ENCODE data around the gene TRAM2. TPM values are rescaled to one million over a fixed set of nuclear protein-coding genes. Genes with fewer than 3 reads are reported as not detected.

TRAM2 gene
- total RNA-seq, 2 donors from 2014 or later, result 7.2 to 22.4 TPM

DNA sequence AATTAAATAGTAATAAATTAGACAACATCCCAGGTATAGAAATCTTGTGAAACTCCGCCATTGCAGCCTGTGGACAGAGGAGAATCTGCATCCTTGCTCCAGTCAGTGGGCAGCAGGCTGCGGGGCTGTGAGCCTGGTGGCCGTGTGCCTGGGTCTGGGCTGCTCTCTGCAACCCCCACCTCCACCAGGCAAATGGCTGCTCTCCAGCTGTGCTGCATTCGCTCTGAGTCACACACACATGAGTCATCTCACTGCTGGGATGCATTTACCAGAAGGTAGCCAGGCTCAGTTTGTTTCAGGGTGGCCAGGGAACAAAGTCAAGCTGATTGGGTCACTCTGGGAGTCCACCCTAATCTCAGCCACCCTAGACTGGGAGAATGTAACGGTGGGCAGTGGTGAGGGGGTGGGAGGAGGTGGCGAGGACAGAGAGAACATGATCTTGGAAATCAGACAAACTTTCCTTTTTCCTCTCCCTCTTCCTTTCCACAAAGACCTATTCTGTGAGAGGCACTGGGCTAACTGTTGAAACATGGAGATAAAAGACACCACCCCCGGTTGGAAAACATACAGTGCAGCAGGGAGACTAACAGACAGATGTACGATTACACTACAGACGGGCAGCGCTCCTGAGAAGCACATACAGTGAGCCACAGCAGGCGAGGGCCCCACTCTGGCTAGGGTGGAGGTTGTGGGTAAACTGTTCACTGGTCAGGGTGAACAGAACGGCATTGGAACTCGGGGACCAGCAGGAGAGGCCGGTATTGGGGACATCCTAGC is 59.2 kb downstream of the TRAM2 start:
- H3K36me3 ChIP-seq, result no peaks in the 10 kb centered on the region
- 47% methylated on average over 14 of the region's 14 CpGs for WGBS
- no peaks in the 10 kb centered on the region for H3K9me3 ChIP-seq
- intact Hi-C loops (cut with DNase I), result no loop called here
- peak; percentile 56 for DNase-seq (ENCODE audit: low spot score)
- H3K4me3 ChIP-seq, result no peak overlapping the region
- H3K27me3 ChIP-seq (replicated peaks; ENCODE audit: insufficient read depth), result no peaks in the 10 kb centered on the region
- peak; percentile 15 for TF ChIP-seq POLR2A (IDR thresholded peaks at IDR 0.05)
- TF ChIP-seq, protein P1, sequence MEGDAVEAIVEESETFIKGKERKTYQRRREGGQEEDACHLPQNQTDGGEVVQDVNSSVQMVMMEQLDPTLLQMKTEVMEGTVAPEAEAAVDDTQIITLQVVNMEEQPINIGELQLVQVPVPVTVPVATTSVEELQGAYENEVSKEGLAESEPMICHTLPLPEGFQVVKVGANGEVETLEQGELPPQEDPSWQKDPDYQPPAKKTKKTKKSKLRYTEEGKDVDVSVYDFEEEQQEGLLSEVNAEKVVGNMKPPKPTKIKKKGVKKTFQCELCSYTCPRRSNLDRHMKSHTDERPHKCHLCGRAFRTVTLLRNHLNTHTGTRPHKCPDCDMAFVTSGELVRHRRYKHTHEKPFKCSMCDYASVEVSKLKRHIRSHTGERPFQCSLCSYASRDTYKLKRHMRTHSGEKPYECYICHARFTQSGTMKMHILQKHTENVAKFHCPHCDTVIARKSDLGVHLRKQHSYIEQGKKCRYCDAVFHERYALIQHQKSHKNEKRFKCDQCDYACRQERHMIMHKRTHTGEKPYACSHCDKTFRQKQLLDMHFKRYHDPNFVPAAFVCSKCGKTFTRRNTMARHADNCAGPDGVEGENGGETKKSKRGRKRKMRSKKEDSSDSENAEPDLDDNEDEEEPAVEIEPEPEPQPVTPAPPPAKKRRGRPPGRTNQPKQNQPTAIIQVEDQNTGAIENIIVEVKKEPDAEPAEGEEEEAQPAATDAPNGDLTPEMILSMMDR (IDR thresholded peaks at IDR 0.05), result no peak
- peak; percentile 77 for TF ChIP-seq POLR2AphosphoS5 (IDR thresholded peaks at IDR 0.05)
- H3K4me1 ChIP-seq (replicated peaks), result peaks cover 3% of the 10 kb centered on the region
- peak overlapping the region; percentile 28 to 55 for H3K27ac ChIP-seq

DNA sequence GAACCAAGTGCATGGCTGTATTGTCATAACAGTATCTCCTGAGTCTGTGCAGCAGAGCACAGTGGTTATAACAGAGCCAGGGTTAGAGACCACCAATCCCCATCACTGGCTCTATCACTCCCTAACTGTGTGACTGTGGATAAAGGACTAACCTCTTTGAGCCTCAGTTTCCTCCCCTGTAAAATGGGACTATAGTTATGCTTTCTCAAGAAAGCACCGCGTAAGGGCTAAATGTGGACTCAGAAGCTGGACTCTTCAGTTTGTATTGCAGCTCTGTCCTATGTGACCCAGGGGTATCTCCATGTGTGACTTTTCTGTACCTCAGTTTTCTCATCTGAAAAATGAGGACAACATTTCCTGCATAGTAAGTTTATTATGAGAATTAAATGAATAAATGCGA is 59.9 kb downstream of the TRAM2 start:
- TF ChIP-seq POLR2A (IDR thresholded peaks at IDR 0.05) (no peak), POLR2AphosphoS5 (IDR thresholded peaks at IDR 0.05) (no peak)
- TF ChIP-seq, protein P1 (IDR thresholded peaks at IDR 0.05), result no peak
- H3K9me3 ChIP-seq, result no peaks in the 10 kb centered on the region
- peaks cover under 1% of the 10 kb centered on the region for H3K4me1 ChIP-seq (replicated peaks)
- WGBS, result 94% methylated on average over 3 of the region's 3 CpGs
- DNase-seq (ENCODE audit: low spot score), result no peak
- no peaks in the 10 kb centered on the region for H3K36me3 ChIP-seq
- H3K27me3 ChIP-seq (replicated peaks; ENCODE audit: insufficient read depth), result no peaks in the 10 kb centered on the region
- no peak overlapping the region for H3K4me3 ChIP-seq
- H3K27ac ChIP-seq, result no peak overlapping the region
- intact Hi-C loops (cut with DNase I), result no loop called here

DNA sequence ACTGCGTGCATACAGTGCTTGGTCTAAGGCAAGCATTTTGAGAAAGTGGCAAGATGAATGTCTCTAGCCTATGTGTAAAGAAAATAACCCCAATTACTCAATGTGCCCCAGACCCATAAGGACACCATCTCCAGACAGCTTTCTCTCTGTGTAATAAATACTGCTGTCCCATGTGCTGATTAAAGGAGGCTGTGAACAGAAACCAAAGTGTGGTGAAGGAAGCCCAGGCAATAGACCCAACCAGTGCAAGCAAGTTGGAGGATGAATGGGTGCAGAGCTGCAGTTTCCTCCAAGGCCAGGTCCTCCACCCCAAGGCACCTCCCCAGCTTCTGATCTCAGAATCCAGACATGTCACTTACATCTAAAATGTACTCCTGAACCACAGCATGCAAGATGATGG is 60.6 kb downstream of the TRAM2 start:
- intact Hi-C loops (cut with DNase I), result no loop called here

DNA sequence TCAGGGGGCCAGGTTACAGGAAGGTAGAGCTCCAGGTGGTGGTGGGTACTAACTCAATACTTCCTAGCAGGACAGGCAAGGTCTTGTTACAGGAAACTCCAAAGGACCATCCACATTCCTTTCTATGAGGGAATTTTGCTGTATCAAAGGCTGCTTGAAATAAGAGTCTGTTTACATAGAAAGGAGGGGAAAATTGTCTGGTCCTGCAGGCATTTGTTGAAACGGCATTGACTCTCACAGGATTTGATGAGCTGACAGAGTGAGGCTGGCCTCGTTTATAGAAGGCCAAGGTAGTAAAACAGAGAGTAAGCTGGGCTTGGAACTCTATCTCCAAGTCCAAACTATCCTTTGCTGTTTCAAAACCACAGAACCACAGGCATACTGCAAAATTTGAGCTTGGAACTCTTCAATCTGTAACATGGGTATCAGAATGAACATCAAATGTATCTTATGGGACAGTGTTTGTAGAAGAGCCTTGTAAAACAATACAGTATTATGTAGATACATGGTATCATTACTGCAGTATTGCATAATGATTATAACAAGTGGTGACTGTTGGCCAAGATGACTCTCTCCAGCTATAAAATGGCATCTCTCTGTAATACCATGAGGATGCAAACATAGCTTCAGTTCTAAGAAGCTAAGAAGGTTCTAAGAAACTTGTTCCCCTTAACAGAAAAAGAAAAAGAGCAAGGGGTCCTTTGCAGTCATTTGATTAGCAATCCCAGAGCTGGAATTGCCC is 61.5 kb downstream of the TRAM2 start:
- WGBS, result 14% methylated on average over 2 of the region's 2 CpGs
- intact Hi-C loops (cut with DNase I), result no loop called here
- H3K9me3 ChIP-seq, result no peaks in the 10 kb centered on the region
- no peaks in the 10 kb centered on the region for H3K27me3 ChIP-seq (replicated peaks; ENCODE audit: insufficient read depth)
- TF ChIP-seq POLR2A (IDR thresholded peaks at IDR 0.05), result no peak
- TF ChIP-seq, protein P1 (IDR thresholded peaks at IDR 0.05), result no peak
- TF ChIP-seq POLR2AphosphoS5 (IDR thresholded peaks at IDR 0.05), result no peak
- H3K4me1 ChIP-seq (replicated peaks), result no peaks in the 10 kb centered on the region
- H3K4me3 ChIP-seq, result no peak overlapping the region
- H3K36me3 ChIP-seq, result no peaks in the 10 kb centered on the region
- no peak for DNase-seq (ENCODE audit: low spot score)
- H3K27ac ChIP-seq, result no peak overlapping the region

More for the DNA sequence above, 60.6 kb downstream of the TRAM2 start:
- TF ChIP-seq, protein P1 (IDR thresholded peaks at IDR 0.05), result no peak
- TF ChIP-seq POLR2AphosphoS5 (IDR thresholded peaks at IDR 0.05) (no peak), POLR2A (IDR thresholded peaks at IDR 0.05) (no peak)
- no peak overlapping the region for H3K4me3 ChIP-seq
- H3K9me3 ChIP-seq, result no peaks in the 10 kb centered on the region
- H3K27ac ChIP-seq, result no peak overlapping the region
- no peaks in the 10 kb centered on the region for H3K36me3 ChIP-seq
- DNase-seq (ENCODE audit: low spot score), result no peak
- 93% methylated on average over 1 of the region's 1 CpG for WGBS
- no peaks in the 10 kb centered on the region for H3K27me3 ChIP-seq (replicated peaks; ENCODE audit: insufficient read depth)
- H3K4me1 ChIP-seq (replicated peaks), result no peaks in the 10 kb centered on the region
